SK-N-SH (cell line): ENCODE data around the gene TLR7. TPM values are rescaled to one million over a fixed set of nuclear protein-coding genes. Genes with fewer than 3 reads are reported as not detected.

Experiments used
- CTCF ChIA-PET: fragments of 300-600, 350-600 bp; formaldehyde crosslinking; extraction: SDS; loops from one replicate; lab custom pipeline; 2021; lab: Yijun Ruan, JAX
- POLR2A ChIA-PET: fragments of 350-600 bp; sonication (Branson Sonifier 250); formaldehyde crosslinking; extraction: SDS; loops from one replicate; lab custom pipeline; 2020; ENCODE audit warnings: antibody characterized with exemption, inconsistent platforms; lab: Yijun Ruan, JAX
- DNase-seq: peaks from one replicate; pipeline ENCODE4 v3.0.0; 2012
- H2AFZ ChIP-seq: fragments of 200-600 bp; sonication (generic); 2 replicates; pipeline ENCODE4 v1.8.1; 2016; ENCODE audit warnings: antibody characterized with exemption, mild to moderate bottlenecking, low read depth
- H3F3A ChIP-seq: fragments of 200-600 bp; sonication (generic); replicated peaks from 2 replicates; pipeline ENCODE3; 2016; ENCODE audit warnings: antibody characterized with exemption, mild to moderate bottlenecking; ENCODE audit not compliant: insufficient read depth
- H3K27ac ChIP-seq, 2 experiments: fragments of 200-500 bp in 1 of 2; fragments of 200-600 bp in 1 of 2; sonication (Bioruptor generic) in 1 of 2; sonication (generic), shearing (Covaris generic) in 1 of 2; 2 replicates each; pipeline versions ENCODE4 v1.5.1 to v1.6.1; 2014 to 2016; ENCODE audit warnings: low read depth in 2 of 2, inconsistent platforms in 1 of 2, low read length in 1 of 2, mild to moderate bottlenecking in 1 of 2, mixed read lengths in 1 of 2
- H3K27me3 ChIP-seq: fragments of 200-600 bp; sonication (generic), shearing (Covaris generic); 2 replicates; pipeline ENCODE4 v1.6.1; 2016; ENCODE audit warnings: mixed run types; ENCODE audit not compliant: insufficient read depth
- H3K36me3 ChIP-seq, 2 experiments: fragments of 200-500 bp in 1 of 2; fragments of 200-600 bp in 1 of 2; sonication (Bioruptor generic) in 1 of 2; sonication (generic) in 1 of 2; replicated peaks in 1 of 2; 2 replicates each; pipeline versions ENCODE3 to v1.5.1; 2014 to 2016; ENCODE audit warnings: low read length in 1 of 2, mild to moderate bottlenecking in 1 of 2; ENCODE audit not compliant: insufficient read depth in 2 of 2, control insufficient read depth in 1 of 2
- H3K4me1 ChIP-seq, 2 experiments: fragments of 200-500 bp in 1 of 2; fragments of 200-600 bp in 1 of 2; sonication (Bioruptor generic) in 1 of 2; sonication (generic), shearing (Covaris generic) in 1 of 2; 2 replicates each; pipeline versions ENCODE4 v1.5.1 to v1.6.1; 2014 to 2016; ENCODE audit warnings: low read depth in 1 of 2, low read length in 1 of 2, mixed run types in 1 of 2; ENCODE audit not compliant: insufficient read depth in 2 of 2, control insufficient read depth in 1 of 2
- H3K4me2 ChIP-seq: fragments of 200-600 bp; sonication (generic), shearing (Covaris generic); 2 replicates; pipeline ENCODE4 v1.6.1; 2017; ENCODE audit warnings: mixed run types
- H3K4me3 ChIP-seq, 2 experiments: fragments of 200-500 bp in 1 of 2; fragments of 200-600 bp in 1 of 2; sonication (Bioruptor generic) in 1 of 2; sonication (generic), shearing (Covaris generic) in 1 of 2; 2 replicates each; pipeline versions ENCODE4 v1.5.1 to v1.8.1; 2014 to 2016; ENCODE audit warnings: low read depth in 2 of 2, inconsistent platforms in 1 of 2, low read length in 1 of 2, mild to moderate bottlenecking in 1 of 2, mixed read lengths in 1 of 2, moderate library complexity in 1 of 2
- H3K79me2 ChIP-seq: fragments of 200-600 bp; sonication (generic); 2 replicates; pipeline ENCODE4 v1.8.1; 2017; ENCODE audit warnings: mild to moderate bottlenecking; ENCODE audit not compliant: insufficient read depth
- H3K9ac ChIP-seq: fragments of 200-600 bp; sonication (generic); 2 replicates; pipeline ENCODE4 v1.6.1; 2017; ENCODE audit warnings: mixed run types
- H3K9me2 ChIP-seq: fragments of 200-600 bp; sonication (generic); 2 replicates; pipeline ENCODE4 v1.6.1; 2017; ENCODE audit warnings: mixed run types
- H3K9me3 ChIP-seq: fragments of 200-600 bp; sonication (generic); 2 replicates; pipeline ENCODE4 v1.6.1; 2017; ENCODE audit warnings: mixed run types, mild to moderate bottlenecking, moderate library complexity
- H4K20me1 ChIP-seq: fragments of 200-600 bp; sonication (generic); 2 replicates; pipeline ENCODE4 v1.6.1; 2017; ENCODE audit warnings: mild to moderate bottlenecking, mixed run types; ENCODE audit not compliant: insufficient read depth
- CHD2 ChIP-seq: fragments of 150-350 bp; IDR thresholded peaks from 2 replicates; pipeline ENCODE4 v1.6.1; 2018; ENCODE audit warnings: low read length; ENCODE audit not compliant: partially characterized antibody
- EP300 ChIP-seq, 2 experiments: IDR thresholded peaks; 2 replicates each; pipeline versions ENCODE4 v1.4.0 to v1.6.1; 2012; ENCODE audit warnings: borderline replicate concordance in 1 of 2, low read depth in 1 of 2, low read length in 1 of 2
- FOSL2 ChIP-seq: IDR thresholded peaks from 2 replicates; pipeline ENCODE4 v1.4.0; 2012; ENCODE audit warnings: low read depth, mild to moderate bottlenecking, moderate library complexity, borderline replicate concordance
- FOXM1 ChIP-seq: IDR thresholded peaks from 2 replicates; pipeline ENCODE4 v1.4.0; 2012; ENCODE audit warnings: low read depth, mild to moderate bottlenecking
- NFIC ChIP-seq: IDR thresholded peaks from 2 replicates; pipeline ENCODE4 v1.4.0; 2012; ENCODE audit warnings: borderline replicate concordance
- REST ChIP-seq: IDR thresholded peaks from 2 replicates; pipeline ENCODE4 v1.6.1; 2012; ENCODE audit warnings: mild to moderate bottlenecking, low read depth, low read length, moderate library complexity
- SMC3 ChIP-seq: IDR thresholded peaks from 2 replicates; pipeline ENCODE4 v1.6.1; 2012; ENCODE audit warnings: low read depth, low read length, improper control_type of control experiment
- TEAD4 ChIP-seq: IDR thresholded peaks from 2 replicates; pipeline ENCODE4 v1.4.0; 2012; ENCODE audit warnings: mild to moderate bottlenecking, borderline replicate concordance; ENCODE audit not compliant: insufficient read depth
- WGBS: methylation state at CpG from one replicate; pipeline ENCODE4 v1.1.6; 2017; ENCODE audit warnings: low lambda C conversion rate; 5-methylcytosine and 5-hydroxymethylcytosine counted together
- polyA plus RNA-seq, 3 experiments: library from polyadenylated mRNA; depleted of rRNA; stranded (reverse); fragments of >200 nt; gene quantifications; 2 replicates each; pipeline ENCODE4 v1.2.3, GENCODE V29; 2012
- TF ChIP-seq, protein P1 (sequence below): fragments of 200-600 bp; sonication (generic); IDR thresholded peaks from 2 replicates; pipeline ENCODE4 v1.6.1; 2017; ENCODE audit warnings: antibody characterized with exemption, mild to moderate bottlenecking, moderate library complexity
- TF ChIP-seq, protein P2 (sequence below): IDR thresholded peaks from 2 replicates; pipeline ENCODE4 v1.4.0; 2012; ENCODE audit warnings: low read depth

The TLR7 gene
- polyA plus RNA-seq, 1 of the 3 experiments (the other 2 are of a cell fraction) = not detected

- TF ChIP-seq FOSL2 (no peak), CHD2 (no peak), EP300 (IDR thresholded peaks at IDR 0.05; ENCODE audit: borderline replicate concordance in 1 of 2, low read depth in 1 of 2, low read length in 1 of 2) (no peak), FOXM1 (no peak)
- no peak overlapping the region for H3K9ac ChIP-seq
- H3K4me3 ChIP-seq = no peak overlapping the region
- no peak overlapping the region for H2AFZ ChIP-seq
- DNase-seq = no peak
- H3K27me3 ChIP-seq = peaks cover 27% of the 10 kb centered on the region; the same call in 1 of the 2 replicates
- WGBS = 57% methylated on average over 4 of the region's 4 CpGs
- H3K36me3 ChIP-seq = no peaks in the 10 kb centered on the region
- H3K27ac ChIP-seq = no peak overlapping the region
- no peaks in the 10 kb centered on the region for H3F3A ChIP-seq
- ChIA-PET CTCF (interaction anchor here (1.0 to 8.1 kb wide), 3 partner anchors 82 to 591 kb away, joined by 3 to 56 read pairs (median 4); no protein-coding TSS in a partner anchor), POLR2A (no interaction called here)
- H3K9me3 ChIP-seq = no peaks in the 10 kb centered on the region
- no peaks in the 10 kb centered on the region for H4K20me1 ChIP-seq
- H3K79me2 ChIP-seq = no peaks in the 10 kb centered on the region
- no peak overlapping the region for H3K4me2 ChIP-seq
- no peaks in the 10 kb centered on the region for H3K9me2 ChIP-seq
- H3K4me1 ChIP-seq = no peaks in the 10 kb centered on the region
These were observed 30.1 kb downstream of the TLR7 start for GRCh38 chrX:12896935-12897334.

DNA sequence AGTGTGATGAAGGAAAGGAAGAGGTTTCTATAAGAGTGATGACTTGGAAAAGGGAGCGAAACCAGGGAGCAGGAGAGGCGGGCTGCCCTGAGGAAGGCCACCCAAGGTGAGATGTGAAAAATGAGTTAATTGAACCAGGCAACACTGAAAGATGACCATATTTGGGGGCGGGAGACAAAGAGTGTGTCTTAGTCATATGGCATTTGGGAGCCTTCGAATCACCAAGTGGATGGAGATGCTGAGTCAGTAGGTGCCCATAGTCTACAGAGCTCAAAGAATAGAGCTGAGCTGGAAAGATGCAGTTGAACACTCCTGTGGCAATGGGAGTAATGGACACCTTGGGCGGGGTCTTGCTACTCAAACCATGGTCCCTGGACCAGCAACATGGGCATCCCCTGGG lies 31.2 kb downstream of the TLR7 start:
- Histone ChIP-seq H3K4me3 (no peak overlapping the region), H3K4me1 (no peaks in the 10 kb centered on the region), H3K4me2 (no peak overlapping the region), H3K79me2 (no peaks in the 10 kb centered on the region), H3K27ac (no peak overlapping the region), H3K36me3 (no peaks in the 10 kb centered on the region), H3K27me3 (peaks cover 20% of the 10 kb centered on the region; the same call in 1 of the 2 replicates), H3K9me3 (no peaks in the 10 kb centered on the region), H3F3A (no peaks in the 10 kb centered on the region), H3K9ac (no peak overlapping the region), H4K20me1 (no peaks in the 10 kb centered on the region), H3K9me2 (no peaks in the 10 kb centered on the region), H2AFZ (no peak overlapping the region)
- WGBS = 48% methylated on average over 4 of the region's 5 CpGs
- CTCF ChIA-PET = interaction anchor here (0.9 to 8.1 kb wide), 2 partner anchors 83 to 129 kb away, joined by 3 to 56 read pairs; no protein-coding TSS in a partner anchor
- DNase-seq = no peak
- POLR2A ChIA-PET = no interaction called here
- TF ChIP-seq SMC3 (no peak), TEAD4 (no peak), NFIC (no peak), CHD2 (no peak)
- TF ChIP-seq, protein P1, sequence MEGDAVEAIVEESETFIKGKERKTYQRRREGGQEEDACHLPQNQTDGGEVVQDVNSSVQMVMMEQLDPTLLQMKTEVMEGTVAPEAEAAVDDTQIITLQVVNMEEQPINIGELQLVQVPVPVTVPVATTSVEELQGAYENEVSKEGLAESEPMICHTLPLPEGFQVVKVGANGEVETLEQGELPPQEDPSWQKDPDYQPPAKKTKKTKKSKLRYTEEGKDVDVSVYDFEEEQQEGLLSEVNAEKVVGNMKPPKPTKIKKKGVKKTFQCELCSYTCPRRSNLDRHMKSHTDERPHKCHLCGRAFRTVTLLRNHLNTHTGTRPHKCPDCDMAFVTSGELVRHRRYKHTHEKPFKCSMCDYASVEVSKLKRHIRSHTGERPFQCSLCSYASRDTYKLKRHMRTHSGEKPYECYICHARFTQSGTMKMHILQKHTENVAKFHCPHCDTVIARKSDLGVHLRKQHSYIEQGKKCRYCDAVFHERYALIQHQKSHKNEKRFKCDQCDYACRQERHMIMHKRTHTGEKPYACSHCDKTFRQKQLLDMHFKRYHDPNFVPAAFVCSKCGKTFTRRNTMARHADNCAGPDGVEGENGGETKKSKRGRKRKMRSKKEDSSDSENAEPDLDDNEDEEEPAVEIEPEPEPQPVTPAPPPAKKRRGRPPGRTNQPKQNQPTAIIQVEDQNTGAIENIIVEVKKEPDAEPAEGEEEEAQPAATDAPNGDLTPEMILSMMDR = no peak
- TF ChIP-seq, protein P2, sequence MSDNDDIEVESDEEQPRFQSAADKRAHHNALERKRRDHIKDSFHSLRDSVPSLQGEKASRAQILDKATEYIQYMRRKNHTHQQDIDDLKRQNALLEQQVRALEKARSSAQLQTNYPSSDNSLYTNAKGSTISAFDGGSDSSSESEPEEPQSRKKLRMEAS = no peak

DNA sequence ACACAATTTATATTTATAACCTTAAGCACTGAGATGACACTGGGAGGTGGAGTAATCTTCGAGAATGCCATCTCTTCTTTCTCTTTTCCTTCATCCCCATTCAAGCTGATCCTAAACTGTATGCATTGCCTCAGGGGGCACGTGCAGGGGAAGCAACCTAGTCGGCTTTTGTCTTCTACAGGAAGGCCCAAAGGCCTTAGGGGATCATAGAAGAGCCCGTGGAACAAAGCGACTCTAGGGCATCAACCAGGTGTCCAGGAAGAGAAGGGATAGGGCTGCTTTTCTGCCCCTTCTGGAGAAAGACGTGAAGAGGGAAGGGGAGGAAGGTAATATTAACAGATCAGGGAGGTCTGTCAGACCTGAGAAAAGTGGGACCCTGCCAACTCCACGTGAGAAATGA lies 32.6 kb downstream of the TLR7 start:
- DNase-seq = no peak
- no peaks in the 10 kb centered on the region for H3K79me2 ChIP-seq
- H3K9me2 ChIP-seq = no peaks in the 10 kb centered on the region
- H3K27me3 ChIP-seq = peaks cover 15% of the 10 kb centered on the region; the same call in 1 of the 2 replicates
- POLR2A ChIA-PET = no interaction called here
- no peaks in the 10 kb centered on the region for H3F3A ChIP-seq
- H3K4me2 ChIP-seq = no peak overlapping the region
- no peak overlapping the region for H3K27ac ChIP-seq
- H3K36me3 ChIP-seq = no peaks in the 10 kb centered on the region
- 31% methylated on average over 7 of the region's 7 CpGs for WGBS
- H3K9ac ChIP-seq = no peak overlapping the region
- H4K20me1 ChIP-seq = no peaks in the 10 kb centered on the region
- H3K9me3 ChIP-seq = no peaks in the 10 kb centered on the region
- H3K4me3 ChIP-seq = no peak overlapping the region
- no peaks in the 10 kb centered on the region for H3K4me1 ChIP-seq
- CTCF ChIA-PET = interaction anchor here (0.6 to 3.0 kb wide), 4 partner anchors 9 to 85 kb away, joined by 3 to 20 read pairs (median 4); no protein-coding TSS in a partner anchor
- TF ChIP-seq FOSL2 (no peak), REST (no peak)
- no peak overlapping the region for H2AFZ ChIP-seq
